GM21825 (cell line): Measurements from ENCODE around the gene ACTR3C.

Source experiments
- ATAC-seq: cut with Tn5 transposase; IDR thresholded peaks from one replicate; pipeline ENCODE4 v1.9.1; 2021; ENCODE audit warnings: mild to moderate bottlenecking, moderate library complexity; ENCODE audit not compliant: unreplicated experiment

ACTR3C gene

GRCh38 chr7:150359622-150360362 is 36.4 kb upstream of the ACTR3C start:
- no peak for ATAC-seq

- no peak for ATAC-seq
Observed at GRCh38 chr7:150358988-150359621, 35.8 kb upstream of the ACTR3C start.

GRCh38 chr7:150358433-150358832 is 35.1 kb upstream of the ACTR3C start:
- no peak for ATAC-seq

- peak; percentile 16 for ATAC-seq
Observed at GRCh38 chr7:150357771-150358427, 34.6 kb upstream of the ACTR3C start.

GRCh38 chr7:150357270-150357669 is 33.9 kb upstream of the ACTR3C start:
- ATAC-seq, result peak; percentile 67

GRCh38 chr7:150356265-150356897 is 33.0 kb upstream of the ACTR3C start:
- no peak for ATAC-seq

GRCh38 chr7:150355666-150356059 is 32.3 kb upstream of the ACTR3C start:
- ATAC-seq, result no peak

GRCh38 chr7:150351587-150352194 is 28.3 kb upstream of the ACTR3C start:
- ATAC-seq, result no peak

- no peak for ATAC-seq
Observed at GRCh38 chr7:150346922-150347321, 23.6 kb upstream of the ACTR3C start.

GRCh38 chr7:150345012-150345411 is 21.7 kb upstream of the ACTR3C start:
- ATAC-seq, result no peak

GRCh38 chr7:150344299-150344698 is 21.0 kb upstream of the ACTR3C start:
- no peak for ATAC-seq

- no peak for ATAC-seq
Observed at GRCh38 chr7:150343225-150343624, 19.9 kb upstream of the ACTR3C start.

GRCh38 chr7:150342121-150342408 is 18.7 kb upstream of the ACTR3C start:
- ATAC-seq, result no peak

- ATAC-seq, result no peak
Observed at GRCh38 chr7:150341263-150342120, 18.1 kb upstream of the ACTR3C start, which contains the start of gene RARRES2. Gene RARRES2 (minus strand): TSS chr7:150341629. CDS start chr7:150340609, 1,020 bp downstream.

- ATAC-seq, result no peak
Observed at GRCh38 chr7:150340875-150341262, 17.5 kb upstream of the ACTR3C start.

GRCh38 chr7:150340024-150340749 is 16.8 kb upstream of the ACTR3C start:
- no peak for ATAC-seq

- no peak for ATAC-seq
Observed at GRCh38 chr7:150339409-150339809, 16.1 kb upstream of the ACTR3C start.

- ATAC-seq, result no peak
Observed at GRCh38 chr7:150338166-150338829, 15.0 kb upstream of the ACTR3C start.

GRCh38 chr7:150337659-150338081 is 14.3 kb upstream of the ACTR3C start:
- no peak for ATAC-seq
